GM18505 (cell line): Measurements from ENCODE around the gene TMEM107.
A peak's percentile ranks its signal among the peaks of the same experiment; 100 is the strongest.

ENCODE experiments used
- ATAC-seq: cut with Tn5 transposase; IDR thresholded peaks from one replicate; pipeline ENCODE4 v1.9.1; 2021; ENCODE audit not compliant: unreplicated experiment
- POLR2A ChIP-seq: IDR thresholded peaks from 4 replicates; pipeline ENCODE4 v1.6.1; 2011; ENCODE audit warnings: borderline replicate concordance; ENCODE audit not compliant: insufficient read depth, insufficient read length; ENCODE audit errors: extremely low read depth

Gene TMEM107

DNA sequence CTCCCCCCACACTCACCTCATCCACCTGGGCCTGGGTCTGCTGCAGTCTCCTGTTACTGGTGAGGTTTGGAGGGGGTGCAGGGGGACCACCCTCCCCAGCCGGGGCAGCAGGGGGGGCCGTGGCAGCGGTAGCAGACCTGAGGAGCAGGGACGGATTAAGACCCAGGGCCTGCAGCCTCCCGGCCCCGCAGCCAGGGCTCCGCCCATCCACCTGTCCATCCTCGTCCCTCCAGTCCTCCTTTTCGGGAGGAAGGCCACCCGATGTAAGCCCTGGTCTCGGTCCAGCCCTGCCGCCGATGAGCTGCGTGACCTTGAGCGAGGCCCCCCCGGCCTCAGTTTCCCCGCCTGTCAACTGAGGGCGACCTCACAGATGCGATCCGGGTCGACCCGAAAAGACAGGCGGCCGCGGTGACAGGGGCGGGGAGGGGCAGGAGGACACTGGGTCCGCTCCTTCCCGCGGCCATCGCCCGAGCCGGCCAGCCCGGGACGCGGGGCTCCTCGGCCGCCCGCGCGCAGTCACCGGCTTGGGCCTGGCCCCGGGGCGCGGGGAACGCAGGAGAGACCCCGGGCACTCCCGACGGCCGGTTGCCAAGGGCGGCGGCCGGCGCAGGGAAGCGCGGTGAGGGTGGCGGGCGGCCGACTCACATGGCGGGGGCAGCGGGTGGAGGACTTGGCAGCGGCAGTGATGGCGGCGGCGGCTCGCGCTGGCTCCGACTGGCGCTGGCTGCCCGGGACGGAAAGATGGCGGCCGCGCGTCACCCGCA is 13.8 kb downstream of the TMEM107 start, which contains the start of gene VAMP2:
Gene VAMP2, minus strand, starts transcription at position 716 of the 764 bp plus-strand sequence. Its CDS starts 69 bp downstream, at position 647.
- ATAC-seq = no peak

DNA sequence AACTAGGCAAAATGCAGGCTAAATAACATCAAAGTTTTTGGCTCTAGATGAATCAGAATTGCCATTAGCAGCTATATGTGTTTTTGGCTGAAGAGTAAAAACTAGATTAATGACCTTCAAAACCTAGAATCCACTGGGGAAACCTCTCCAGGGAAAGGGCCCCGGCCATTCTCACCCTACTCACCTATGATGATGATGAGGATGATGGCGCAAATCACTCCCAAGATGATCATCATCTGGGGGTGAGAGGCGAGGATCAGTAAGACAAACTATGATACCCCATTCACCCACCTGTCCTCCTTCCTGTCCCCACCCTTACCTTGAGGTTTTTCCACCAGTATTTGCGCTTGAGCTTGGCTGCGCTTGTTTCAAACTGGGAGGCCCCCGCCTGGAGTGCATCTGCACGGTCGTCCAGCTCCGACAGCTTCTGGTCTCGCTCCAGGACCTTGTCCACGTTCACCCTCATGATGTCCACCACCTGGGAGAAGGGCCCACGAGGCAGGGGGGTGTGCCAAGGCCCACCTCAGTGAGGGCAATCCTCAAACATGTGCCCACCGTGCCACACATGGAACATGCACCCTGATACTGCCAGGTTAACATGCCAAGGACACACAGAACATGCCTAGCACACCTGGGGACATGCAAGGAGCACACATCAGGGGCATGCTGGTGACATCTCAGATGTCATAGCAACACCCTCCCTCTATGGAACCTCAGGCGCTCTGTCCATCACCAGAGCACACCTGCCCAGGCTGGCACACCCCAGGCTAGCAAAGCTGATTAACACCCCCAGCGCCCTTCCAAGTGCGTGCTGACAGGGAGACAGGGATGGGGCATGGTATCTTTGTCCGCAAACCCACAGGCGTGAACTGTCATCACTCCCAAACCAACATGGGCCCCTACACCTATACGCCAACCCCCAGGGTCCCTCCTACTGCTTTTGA is 14.6 kb downstream of the TMEM107 start:
- no peak for TF ChIP-seq POLR2A
- ATAC-seq = no peak

More for the DNA sequence above, 13.8 kb downstream of the TMEM107 start, which contains the start of gene VAMP2:
- TF ChIP-seq POLR2A = peak; percentile 75

DNA sequence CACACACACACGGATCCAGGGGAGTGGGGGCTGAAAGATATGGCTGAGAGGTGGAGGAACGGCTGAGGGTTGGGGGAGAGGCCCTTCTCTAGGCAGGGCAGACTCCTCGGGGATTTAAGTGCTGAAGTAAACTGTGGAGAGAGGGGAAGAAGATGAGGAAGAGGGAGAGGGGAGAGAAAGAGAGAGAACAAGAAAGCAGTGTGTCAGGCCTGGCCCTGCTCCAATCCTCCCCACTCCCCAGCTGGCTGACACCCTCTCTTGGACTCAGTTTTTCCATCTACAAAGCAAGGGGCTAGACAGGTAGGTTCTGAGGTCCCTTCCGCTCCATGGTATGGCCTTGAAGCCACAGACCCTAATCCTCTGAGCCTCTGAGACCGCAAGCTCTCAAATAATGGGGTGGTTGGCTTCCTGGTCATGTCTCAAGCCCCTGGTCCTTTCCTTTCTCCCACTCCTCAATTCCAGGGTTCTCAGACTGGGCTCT is 15.4 kb downstream of the TMEM107 start:
- no peak for TF ChIP-seq POLR2A
- ATAC-seq = no peak

DNA sequence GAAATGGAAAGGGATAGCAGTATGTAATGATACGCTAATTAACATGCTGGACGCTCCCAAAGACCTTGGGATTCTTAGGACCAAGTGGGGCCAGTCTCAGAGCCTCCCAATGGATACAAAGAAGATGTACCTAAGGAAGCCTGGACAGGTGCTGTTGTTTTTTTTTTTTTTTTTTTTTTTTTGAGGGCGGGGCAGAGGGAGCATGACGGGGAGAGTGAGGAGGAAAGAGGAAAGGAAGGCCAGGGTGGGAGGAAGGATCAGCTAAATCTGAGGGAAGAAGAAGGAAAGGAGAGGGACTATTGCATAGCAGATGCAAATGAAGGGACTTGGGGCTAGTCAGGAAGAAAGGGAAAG is 16.0 kb downstream of the TMEM107 start:
- no peak for TF ChIP-seq POLR2A
- no peak for ATAC-seq

DNA sequence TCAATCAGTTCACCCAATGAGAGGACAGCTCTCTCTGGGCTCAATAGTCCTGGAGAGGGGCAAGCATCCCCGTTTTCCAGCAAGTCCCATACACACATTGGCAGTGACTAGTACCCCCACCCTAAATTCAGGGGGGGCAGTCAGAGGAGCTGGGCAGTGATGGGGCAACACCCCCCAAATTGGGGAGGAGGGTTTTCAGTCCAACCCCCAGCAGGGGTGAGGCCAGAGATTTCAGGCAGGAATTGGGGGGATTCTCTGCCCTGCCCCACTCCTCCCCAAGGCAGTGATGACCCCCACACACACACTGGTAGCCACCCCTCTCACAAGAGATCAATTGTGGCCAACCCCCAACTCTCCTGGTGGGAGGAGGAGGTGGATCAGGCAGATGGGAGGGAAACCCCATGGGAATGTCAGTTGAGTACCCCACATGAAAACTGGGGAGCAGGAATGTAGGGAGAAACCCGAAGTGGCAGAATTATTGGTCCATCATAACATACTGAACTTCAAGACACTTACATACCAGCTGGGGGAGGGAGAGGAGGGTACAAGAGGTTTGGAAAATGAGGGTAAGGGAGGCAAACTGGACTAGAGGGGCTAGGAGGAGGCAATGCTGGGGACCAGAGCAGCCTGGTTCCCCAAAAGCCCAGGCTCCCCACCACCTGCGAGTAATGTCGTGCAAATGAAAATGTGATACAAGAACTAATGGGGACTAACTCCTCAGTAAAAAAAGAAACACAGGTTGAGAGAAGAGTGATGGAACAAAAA is 16.5 kb downstream of the TMEM107 start:
- no peak for ATAC-seq
- no peak for TF ChIP-seq POLR2A

DNA sequence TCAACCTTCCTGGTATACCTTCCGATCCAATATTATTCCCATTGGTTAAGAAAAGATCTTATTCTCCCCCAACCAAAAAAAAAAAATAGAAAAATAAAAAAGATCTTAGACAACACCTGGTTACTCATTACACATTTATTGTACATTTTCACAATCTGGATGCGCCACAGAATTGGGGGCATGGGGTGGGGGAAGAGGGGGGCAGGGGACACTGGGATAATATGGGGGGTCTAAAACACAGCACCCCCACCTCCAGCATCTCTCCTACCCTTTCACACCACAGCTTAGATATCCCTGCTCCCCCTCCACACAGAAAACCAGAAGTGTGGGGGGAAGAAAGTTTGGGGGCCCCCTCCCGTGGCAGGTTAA is 17.2 kb downstream of the TMEM107 start:
- ATAC-seq = no peak
- no peak for TF ChIP-seq POLR2A

DNA sequence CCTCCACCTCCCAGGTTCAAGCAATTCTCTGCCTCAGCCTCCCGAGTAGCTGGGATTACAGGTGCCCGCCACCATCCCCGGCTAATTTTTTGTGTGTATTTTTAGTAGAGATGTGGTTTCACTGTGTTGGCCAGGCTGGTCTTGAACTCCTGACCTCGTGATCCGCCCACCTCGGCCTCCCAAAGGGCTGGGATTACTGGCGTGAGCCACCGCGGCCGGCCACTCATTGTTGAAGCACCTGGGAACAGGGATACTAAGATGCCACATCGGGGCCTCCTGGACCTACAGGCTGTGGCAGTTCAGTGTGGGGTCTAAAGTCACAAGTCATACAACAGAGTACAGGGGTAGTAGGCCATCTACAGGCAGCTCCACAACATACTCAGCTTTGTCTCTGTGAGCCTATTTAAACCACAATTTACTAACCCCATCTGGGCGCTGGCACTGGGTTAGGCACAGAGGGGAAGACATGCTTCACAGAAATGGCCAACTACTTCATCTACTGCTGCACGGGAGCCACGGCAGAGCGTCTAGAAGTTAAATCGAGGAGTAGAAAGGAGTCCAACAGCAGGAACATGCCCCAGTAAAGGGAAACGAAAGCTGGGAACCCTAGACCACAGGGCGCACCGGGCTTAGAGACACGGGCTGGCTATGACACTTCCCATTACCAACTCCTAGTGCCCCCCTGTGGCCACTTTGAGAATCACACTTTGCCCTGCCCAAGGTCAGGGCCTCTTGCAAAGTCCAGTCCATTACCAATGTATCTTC is 17.7 kb downstream of the TMEM107 start:
- ATAC-seq = no peak
- TF ChIP-seq POLR2A = no peak

DNA sequence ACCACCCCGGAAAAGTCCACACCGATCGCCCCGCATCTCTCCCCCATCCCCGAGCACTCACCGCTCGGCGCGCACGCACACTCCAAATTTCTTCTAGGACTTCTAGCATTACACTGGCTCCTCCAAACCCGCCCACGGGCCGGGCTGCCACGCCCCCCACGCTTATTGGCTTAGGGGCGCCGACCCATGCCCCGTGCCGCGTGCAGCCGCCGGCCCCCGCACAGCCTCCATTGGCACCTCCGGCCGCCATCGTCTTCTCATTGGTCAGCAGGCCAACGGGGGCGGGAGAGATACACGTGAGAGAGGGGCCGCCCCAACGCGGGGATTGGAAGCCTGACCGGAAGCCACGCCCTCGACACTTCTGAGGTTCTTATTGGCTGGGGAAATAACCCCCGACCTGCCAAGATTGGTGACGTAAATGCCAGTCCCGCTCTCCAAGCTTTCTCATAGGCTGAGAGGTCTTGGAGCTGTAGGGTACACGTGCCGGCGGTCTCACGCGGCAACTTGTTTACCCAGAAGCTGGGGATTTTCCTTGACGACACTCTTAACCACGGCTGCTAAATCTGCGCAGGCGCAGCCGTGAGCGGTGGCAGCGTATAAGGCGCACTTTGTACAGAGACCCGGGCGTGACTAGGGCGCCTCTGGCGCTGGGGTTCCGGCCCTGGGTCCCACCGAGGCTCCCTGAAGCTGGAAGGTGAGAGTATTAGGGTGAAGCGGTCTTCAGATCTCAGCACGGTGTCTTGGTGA is 19.8 kb downstream of the TMEM107 start:
- peak; percentile 68 for ATAC-seq
- peak; percentile 83 for TF ChIP-seq POLR2A

DNA sequence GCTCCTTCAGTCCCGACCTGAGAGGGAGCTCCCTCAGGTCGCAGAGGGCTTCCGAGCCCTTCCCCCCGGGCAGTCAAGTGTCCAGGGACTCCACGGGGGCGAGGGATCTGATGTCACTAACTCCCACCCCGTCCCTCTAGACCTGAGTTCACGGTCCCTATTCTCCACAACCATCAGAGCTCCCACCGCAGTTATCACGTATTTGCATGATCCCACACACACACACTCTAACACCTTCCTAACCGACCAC is 20.3 kb downstream of the TMEM107 start:
- no peak for ATAC-seq
- TF ChIP-seq POLR2A = no peak

DNA sequence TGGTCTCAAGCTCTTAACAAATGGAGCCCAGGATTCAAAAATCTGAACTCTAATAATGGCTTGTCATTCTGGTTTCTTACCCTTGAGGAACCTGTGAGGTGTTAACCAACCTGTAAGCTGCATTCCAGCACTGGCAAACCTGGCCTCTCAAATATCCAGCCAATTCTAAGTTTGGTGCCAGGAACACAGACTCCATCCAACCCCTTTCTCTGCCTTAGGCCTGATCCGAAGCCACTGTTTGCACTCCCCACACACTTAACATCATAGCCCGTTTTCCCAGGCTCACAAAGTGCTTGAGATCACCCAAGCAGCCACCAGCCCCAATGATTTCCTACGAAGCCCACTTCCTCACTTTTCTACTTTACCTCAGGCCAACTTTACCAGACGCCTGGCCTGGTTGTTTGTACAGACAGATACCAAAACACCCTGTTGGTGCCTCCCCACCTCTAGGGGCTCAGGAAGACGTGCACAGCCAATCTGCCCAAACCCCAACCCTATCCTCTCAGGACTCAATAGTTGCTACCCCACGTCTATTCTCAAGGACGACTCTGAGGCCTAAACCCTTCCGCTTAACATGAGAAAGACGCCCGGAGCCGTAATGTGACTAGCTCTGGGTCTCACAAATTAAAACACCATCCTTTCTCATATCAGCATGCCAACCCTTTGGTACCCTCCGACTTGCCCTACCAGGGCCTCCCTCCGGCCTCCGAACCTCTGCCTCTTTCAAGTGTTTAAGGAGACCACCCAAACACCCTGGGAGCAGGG is 20.8 kb downstream of the TMEM107 start:
- no peak for ATAC-seq
- TF ChIP-seq POLR2A = no peak

DNA sequence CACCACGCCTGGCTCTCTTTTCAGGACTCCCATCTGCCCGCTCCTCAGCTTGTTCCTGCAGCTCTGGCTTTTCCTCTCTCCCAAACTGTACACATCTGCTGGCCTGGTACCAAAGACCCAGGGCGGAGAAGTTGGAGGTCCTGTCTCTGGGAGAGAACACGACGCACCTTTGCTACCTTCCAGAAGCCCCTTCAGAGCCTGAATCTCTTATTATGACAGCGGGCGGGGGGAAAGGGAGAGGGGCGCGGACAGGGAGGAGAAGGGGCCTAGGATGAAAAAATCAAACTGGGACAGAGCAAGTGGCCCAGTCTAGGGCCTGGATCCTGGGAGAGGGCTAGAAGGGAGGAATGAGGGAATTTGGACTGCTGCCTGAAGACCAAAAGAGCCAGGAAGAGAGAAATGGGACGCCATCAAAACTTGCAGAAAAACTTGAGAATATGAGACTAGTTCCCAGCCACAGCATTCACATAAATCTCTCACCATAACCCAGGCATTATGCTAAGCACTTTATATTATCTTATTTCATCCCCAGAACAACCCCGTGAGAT is 21.5 kb downstream of the TMEM107 start:
- TF ChIP-seq POLR2A = no peak
- ATAC-seq = no peak
